ENCODE data around the gene ADGRG2. TPM values are rescaled to one million over a fixed set of nuclear protein-coding genes. Genes with fewer than 3 reads are reported as not detected.

The ADGRG2 gene
- total and polyA plus RNA-seq, 2 of the 13 experiments (the other 11 are each of a cell fraction or from before 2014, with no cell fraction given) = not detected

DNA sequence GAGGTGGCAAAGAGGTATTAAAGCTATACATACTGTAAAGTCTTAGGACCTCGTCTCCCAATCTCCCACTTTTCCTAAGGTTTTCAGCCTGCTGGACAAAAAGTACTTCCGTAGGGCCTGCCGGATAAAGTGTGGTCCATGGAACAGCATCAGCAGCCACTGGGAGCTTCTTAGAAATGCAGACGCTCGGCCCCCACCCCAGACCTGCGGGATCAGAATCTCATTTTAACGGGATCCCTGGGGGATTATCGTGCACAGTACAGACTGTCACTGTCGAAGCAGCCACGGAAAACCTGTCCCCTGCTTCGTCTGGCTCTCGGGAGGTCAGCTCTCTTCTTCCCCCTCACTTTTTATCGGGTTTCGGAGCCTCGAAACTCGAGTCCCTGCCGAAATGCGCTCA lies 802 bp downstream of the ADGRG2 start (continued):
- no peak for TF ChIP-seq RCOR2 (CRISPR knock-in tag; IDR thresholded peaks at IDR 0.05)

DNA sequence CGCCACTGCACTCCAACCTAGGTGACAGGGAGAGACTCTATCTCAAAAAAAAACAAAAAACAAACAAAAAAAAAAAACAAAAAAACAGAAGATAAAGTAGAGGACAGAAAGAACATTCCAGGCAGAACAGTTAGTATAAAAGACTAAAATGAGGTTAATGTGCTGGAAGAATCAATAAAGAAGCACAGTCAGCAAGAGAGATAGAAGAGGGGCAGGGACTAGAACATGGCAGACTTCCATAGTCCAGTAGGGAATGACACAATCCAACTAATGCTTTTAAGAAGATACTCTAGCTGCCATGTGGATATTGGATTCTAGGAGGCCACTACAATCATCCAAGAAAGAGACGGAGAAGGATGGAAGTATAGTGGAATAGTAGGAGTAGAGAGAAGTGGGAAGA lies 11.6 kb downstream of the ADGRG2 start:
- no peaks in the 10 kb centered on the region; a peak in 1 of 5 replicates for H3K27me3 ChIP-seq (ENCODE audit: control insufficient read depth in 1 of 2, insufficient read depth in 2 of 2, low read length in 2 of 2)
- no peaks in the 10 kb centered on the region for H3K36me3 ChIP-seq (replicated peaks in 1 of 2; ENCODE audit: control insufficient read depth in 1 of 2, insufficient read depth in 2 of 2, low read length in 2 of 2)
- no peaks in the 10 kb centered on the region for H3K9me3 ChIP-seq (ENCODE audit: low read length)
- ATAC-seq (no peak), FAIRE-seq (no peak), DNase-seq (ENCODE audit: low spot score) (no peak)
- no peaks in the 10 kb centered on the region for H4K20me1 ChIP-seq (ENCODE audit: insufficient read depth, low read length)
- intact Hi-C loops (cut with micrococcal nuclease; ENCODE audit: unreplicated experiment) (no loop called here), in situ Hi-C loops (cut with HindIII; ENCODE audit: extremely low pct_ligation_motif_present, low pct_unique_long_range_greater_than_20kb) (no loop called here)
- no peak overlapping the region for H3K4me3 ChIP-seq (replicated peaks in 1 of 3; ENCODE audit: insufficient read depth in 1 of 3, low read depth in 2 of 3, low read length in 3 of 3)
- no TSS peak for BruUV-seq (replicated peaks)
- ChIA-PET CTCF (ENCODE audit: low intra/inter-chr PET ratio, low total read pairs) (no interaction called here), POLR2A (no interaction called here)
- 16% methylated on average over 2 of the region's 2 CpGs for WGBS (ENCODE audit: low lambda C conversion rate)
- H3K79me2 ChIP-seq (ENCODE audit: insufficient read depth, low read length) = no peaks in the 10 kb centered on the region
- H2AFZ ChIP-seq (ENCODE audit: low read length) = no peak overlapping the region
- no peak overlapping the region for H3K9ac ChIP-seq (ENCODE audit: insufficient read depth, low read depth, low read length)
- H3K4me1 ChIP-seq (ENCODE audit: insufficient read depth, low read length) = no peaks in the 10 kb centered on the region
- no peak overlapping the region for H3K27ac ChIP-seq (ENCODE audit: extremely low read length, insufficient read depth, low read length)
- no peak overlapping the region for H3K4me2 ChIP-seq (ENCODE audit: low read depth, low read length)
- TF ChIP-seq ZFY (CRISPR knock-in tag; IDR thresholded peaks at IDR 0.05) (no peak), ZBTB34 (CRISPR knock-in tag; IDR thresholded peaks at IDR 0.05) (no peak), ZNF24 (IDR thresholded peaks at IDR 0.05) (no peak), MAFK (conservative IDR thresholded peaks at IDR 0.05 in 1 of 2, IDR thresholded peaks at IDR 0.05 in 1 of 2; ENCODE audit: low read length in 2 of 2) (no peak), ZNF724P (CRISPR knock-in tag; IDR thresholded peaks at IDR 0.05; ENCODE audit: borderline replicate concordance) (no peak), SP4 (CRISPR knock-in tag; IDR thresholded peaks at IDR 0.05) (no peak), TMF1 (CRISPR knock-in tag; IDR thresholded peaks at IDR 0.05; ENCODE audit: low read depth) (no peak), AHR (CRISPR knock-in tag; IDR thresholded peaks at IDR 0.05) (no peak), ZBTB7A (CRISPR knock-in tag; IDR thresholded peaks at IDR 0.05) (no peak), ZFP90 (CRISPR knock-in tag; IDR thresholded peaks at IDR 0.05; ENCODE audit: borderline replicate concordance) (no peak), SNRNP70 (IDR thresholded peaks at IDR 0.05; ENCODE audit: low read depth, low read length) (no peak), TBX3 (IDR thresholded peaks at IDR 0.05; ENCODE audit: borderline replicate concordance) (no peak), ZNF577 (CRISPR knock-in tag; IDR thresholded peaks at IDR 0.05; ENCODE audit: borderline replicate concordance, low read depth) (no peak), NKX3-1 (CRISPR knock-in tag; IDR thresholded peaks at IDR 0.05) (no peak), SKIL (CRISPR knock-in tag; IDR thresholded peaks at IDR 0.05; ENCODE audit: borderline replicate concordance) (no peak), ZNF430 (CRISPR knock-in tag; IDR thresholded peaks at IDR 0.05) (no peak)
- TF ChIP-seq, protein P1, sequence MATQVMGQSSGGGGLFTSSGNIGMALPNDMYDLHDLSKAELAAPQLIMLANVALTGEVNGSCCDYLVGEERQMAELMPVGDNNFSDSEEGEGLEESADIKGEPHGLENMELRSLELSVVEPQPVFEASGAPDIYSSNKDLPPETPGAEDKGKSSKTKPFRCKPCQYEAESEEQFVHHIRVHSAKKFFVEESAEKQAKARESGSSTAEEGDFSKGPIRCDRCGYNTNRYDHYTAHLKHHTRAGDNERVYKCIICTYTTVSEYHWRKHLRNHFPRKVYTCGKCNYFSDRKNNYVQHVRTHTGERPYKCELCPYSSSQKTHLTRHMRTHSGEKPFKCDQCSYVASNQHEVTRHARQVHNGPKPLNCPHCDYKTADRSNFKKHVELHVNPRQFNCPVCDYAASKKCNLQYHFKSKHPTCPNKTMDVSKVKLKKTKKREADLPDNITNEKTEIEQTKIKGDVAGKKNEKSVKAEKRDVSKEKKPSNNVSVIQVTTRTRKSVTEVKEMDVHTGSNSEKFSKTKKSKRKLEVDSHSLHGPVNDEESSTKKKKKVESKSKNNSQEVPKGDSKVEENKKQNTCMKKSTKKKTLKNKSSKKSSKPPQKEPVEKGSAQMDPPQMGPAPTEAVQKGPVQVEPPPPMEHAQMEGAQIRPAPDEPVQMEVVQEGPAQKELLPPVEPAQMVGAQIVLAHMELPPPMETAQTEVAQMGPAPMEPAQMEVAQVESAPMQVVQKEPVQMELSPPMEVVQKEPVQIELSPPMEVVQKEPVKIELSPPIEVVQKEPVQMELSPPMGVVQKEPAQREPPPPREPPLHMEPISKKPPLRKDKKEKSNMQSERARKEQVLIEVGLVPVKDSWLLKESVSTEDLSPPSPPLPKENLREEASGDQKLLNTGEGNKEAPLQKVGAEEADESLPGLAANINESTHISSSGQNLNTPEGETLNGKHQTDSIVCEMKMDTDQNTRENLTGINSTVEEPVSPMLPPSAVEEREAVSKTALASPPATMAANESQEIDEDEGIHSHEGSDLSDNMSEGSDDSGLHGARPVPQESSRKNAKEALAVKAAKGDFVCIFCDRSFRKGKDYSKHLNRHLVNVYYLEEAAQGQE (IDR thresholded peaks at IDR 0.05; ENCODE audit: borderline replicate concordance in 1 of 2, low read depth in 1 of 2, low read length in 2 of 2) = no peak

All from HepG2 (cell line).